Measurements from ENCODE around the gene IER5L.

The IER5L gene

DNA sequence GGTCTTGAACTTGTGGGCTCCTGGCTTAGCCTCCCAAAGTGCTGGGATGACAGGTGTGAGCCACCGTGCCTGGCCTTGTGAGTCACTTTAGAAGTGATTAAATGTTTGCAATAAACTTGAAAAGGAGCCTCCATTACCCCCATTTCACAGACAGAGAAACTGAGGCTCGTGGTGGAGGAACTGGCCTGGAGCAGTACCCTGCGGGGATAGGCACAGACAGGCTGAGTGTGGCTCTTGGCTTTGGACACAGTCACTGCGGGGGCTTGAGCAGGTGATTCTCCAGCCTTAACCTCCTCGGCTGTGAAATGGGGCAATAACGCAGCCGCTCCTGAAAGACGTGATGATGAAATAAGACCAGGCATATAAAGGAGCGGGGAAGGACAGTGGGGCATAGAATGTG lies 40.9 kb upstream of the IER5L start:
- Histone ChIP-seq H3K4me3 (ENCODE audit: low read length) (no peak overlapping the region), H3K27me3 (replicated peaks; ENCODE audit: insufficient read depth, low read length) (no peaks in the 10 kb centered on the region), H3K9me2 (replicated peaks; ENCODE audit: insufficient read depth, low read length) (no peaks in the 10 kb centered on the region), H3K79me2 (ENCODE audit: low read length) (no peaks in the 10 kb centered on the region), H3K9ac (ENCODE audit: low read length) (no peak overlapping the region), H3K4me2 (ENCODE audit: low read depth, low read length) (no peak overlapping the region), H3K4me1 (ENCODE audit: low read length) (peaks cover 21% of the 10 kb centered on the region), H4K20me1 (ENCODE audit: insufficient read depth, low read length) (no peaks in the 10 kb centered on the region), H3K27ac (ENCODE audit: low read length) (no peak overlapping the region), H3F3A (ENCODE audit: insufficient read depth, low read length) (peaks cover 15% of the 10 kb centered on the region), H3K9me3 (replicated peaks; ENCODE audit: insufficient read depth, low read length) (no peaks in the 10 kb centered on the region), H2AFZ (ENCODE audit: low read length) (no peak overlapping the region), H3K36me3 (replicated peaks; ENCODE audit: insufficient read depth, low read length) (no peaks in the 10 kb centered on the region)
- TF ChIP-seq, protein P1, sequence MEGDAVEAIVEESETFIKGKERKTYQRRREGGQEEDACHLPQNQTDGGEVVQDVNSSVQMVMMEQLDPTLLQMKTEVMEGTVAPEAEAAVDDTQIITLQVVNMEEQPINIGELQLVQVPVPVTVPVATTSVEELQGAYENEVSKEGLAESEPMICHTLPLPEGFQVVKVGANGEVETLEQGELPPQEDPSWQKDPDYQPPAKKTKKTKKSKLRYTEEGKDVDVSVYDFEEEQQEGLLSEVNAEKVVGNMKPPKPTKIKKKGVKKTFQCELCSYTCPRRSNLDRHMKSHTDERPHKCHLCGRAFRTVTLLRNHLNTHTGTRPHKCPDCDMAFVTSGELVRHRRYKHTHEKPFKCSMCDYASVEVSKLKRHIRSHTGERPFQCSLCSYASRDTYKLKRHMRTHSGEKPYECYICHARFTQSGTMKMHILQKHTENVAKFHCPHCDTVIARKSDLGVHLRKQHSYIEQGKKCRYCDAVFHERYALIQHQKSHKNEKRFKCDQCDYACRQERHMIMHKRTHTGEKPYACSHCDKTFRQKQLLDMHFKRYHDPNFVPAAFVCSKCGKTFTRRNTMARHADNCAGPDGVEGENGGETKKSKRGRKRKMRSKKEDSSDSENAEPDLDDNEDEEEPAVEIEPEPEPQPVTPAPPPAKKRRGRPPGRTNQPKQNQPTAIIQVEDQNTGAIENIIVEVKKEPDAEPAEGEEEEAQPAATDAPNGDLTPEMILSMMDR (IDR thresholded peaks at IDR 0.05; ENCODE audit: low read length): no peak
- TF ChIP-seq EZH2phosphoT487 (IDR thresholded peaks at IDR 0.05; ENCODE audit: low read length) (no peak), EZH2 (optimal IDR thresholded peaks at IDR 0.05; ENCODE audit: low read depth, low read length) (no peak)
- DNase-seq: no peak

DNA sequence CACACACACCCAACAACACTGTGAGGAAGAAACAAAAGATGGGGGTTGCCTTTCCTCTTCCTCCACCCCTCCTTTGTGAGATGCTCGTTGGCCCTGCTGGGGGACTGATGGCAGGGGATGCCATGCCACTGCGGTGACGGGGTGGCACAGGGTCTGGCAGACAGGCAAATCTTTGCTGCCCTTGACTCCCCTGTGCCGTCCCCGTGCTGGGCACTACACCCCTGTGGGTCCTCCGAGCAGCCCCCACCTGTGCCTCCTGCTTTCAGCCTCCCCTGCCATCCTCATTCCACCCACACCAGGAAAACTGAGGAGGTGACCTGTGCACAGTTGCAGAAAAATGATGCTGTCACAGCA lies 40.2 kb upstream of the IER5L start:
- H3K27me3 ChIP-seq (replicated peaks; ENCODE audit: insufficient read depth, low read length): no peaks in the 10 kb centered on the region
- H2AFZ ChIP-seq (ENCODE audit: low read length): no peak overlapping the region
- no peak overlapping the region for H3K27ac ChIP-seq (ENCODE audit: low read length)
- peaks cover 15% of the 10 kb centered on the region for H3F3A ChIP-seq (ENCODE audit: insufficient read depth, low read length)
- no peaks in the 10 kb centered on the region for H3K79me2 ChIP-seq (ENCODE audit: low read length)
- no peaks in the 10 kb centered on the region for H4K20me1 ChIP-seq (ENCODE audit: insufficient read depth, low read length)
- DNase-seq: no peak
- no peak for TF ChIP-seq EZH2phosphoT487 (IDR thresholded peaks at IDR 0.05; ENCODE audit: low read length)
- TF ChIP-seq, protein P1 (IDR thresholded peaks at IDR 0.05; ENCODE audit: low read length): no peak
- no peak for TF ChIP-seq EZH2 (optimal IDR thresholded peaks at IDR 0.05; ENCODE audit: low read depth, low read length)
- no peak overlapping the region for H3K4me2 ChIP-seq (ENCODE audit: low read depth, low read length)
- no peaks in the 10 kb centered on the region for H3K9me2 ChIP-seq (replicated peaks; ENCODE audit: insufficient read depth, low read length)
- no peaks in the 10 kb centered on the region for H3K9me3 ChIP-seq (replicated peaks; ENCODE audit: insufficient read depth, low read length)
- no peak overlapping the region for H3K9ac ChIP-seq (ENCODE audit: low read length)
- H3K4me3 ChIP-seq (ENCODE audit: low read length): no peak overlapping the region
- H3K36me3 ChIP-seq (replicated peaks; ENCODE audit: insufficient read depth, low read length): no peaks in the 10 kb centered on the region
- peaks cover 21% of the 10 kb centered on the region for H3K4me1 ChIP-seq (ENCODE audit: low read length)

DNA sequence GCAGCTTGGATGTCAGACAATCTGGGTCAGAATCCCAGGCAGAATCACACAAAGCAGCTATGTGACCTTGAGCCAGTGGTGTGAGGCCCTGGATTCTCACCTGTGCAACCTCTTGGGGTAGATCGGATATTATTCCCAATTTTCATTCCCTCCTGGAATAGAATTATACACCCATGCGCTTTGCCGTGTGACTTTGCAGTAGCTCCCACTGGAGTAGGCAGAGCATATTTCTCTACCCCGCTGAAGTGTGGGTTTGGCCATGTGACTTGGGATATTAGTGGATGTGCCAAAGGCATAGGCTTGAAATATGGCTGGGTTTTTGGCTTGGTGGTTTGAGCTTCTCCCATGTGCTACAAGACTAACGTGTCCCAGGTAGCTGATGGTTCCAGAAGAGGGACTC lies 35.5 kb upstream of the IER5L start:
- H3K9me2 ChIP-seq (replicated peaks; ENCODE audit: insufficient read depth, low read length): no peaks in the 10 kb centered on the region
- no peaks in the 10 kb centered on the region for H3K9me3 ChIP-seq (replicated peaks; ENCODE audit: insufficient read depth, low read length)
- H3K36me3 ChIP-seq (replicated peaks; ENCODE audit: insufficient read depth, low read length): no peaks in the 10 kb centered on the region
- H3F3A ChIP-seq (ENCODE audit: insufficient read depth, low read length): no peaks in the 10 kb centered on the region
- H3K4me3 ChIP-seq (ENCODE audit: low read length): no peak overlapping the region
- H3K79me2 ChIP-seq (ENCODE audit: low read length): no peaks in the 10 kb centered on the region
- no peak overlapping the region for H3K27ac ChIP-seq (ENCODE audit: low read length)
- no peak overlapping the region for H2AFZ ChIP-seq (ENCODE audit: low read length)
- no peaks in the 10 kb centered on the region for H3K4me1 ChIP-seq (ENCODE audit: low read length)
- TF ChIP-seq, protein P1 (IDR thresholded peaks at IDR 0.05; ENCODE audit: low read length): no peak
- TF ChIP-seq EZH2 (optimal IDR thresholded peaks at IDR 0.05; ENCODE audit: low read depth, low read length): no peak
- TF ChIP-seq EZH2phosphoT487 (IDR thresholded peaks at IDR 0.05; ENCODE audit: low read length): no peak
- no peaks in the 10 kb centered on the region for H3K27me3 ChIP-seq (replicated peaks; ENCODE audit: insufficient read depth, low read length)
- H3K4me2 ChIP-seq (ENCODE audit: low read depth, low read length): no peak overlapping the region
- DNase-seq: no peak
- H3K9ac ChIP-seq (ENCODE audit: low read length): no peak overlapping the region
- no peaks in the 10 kb centered on the region for H4K20me1 ChIP-seq (ENCODE audit: insufficient read depth, low read length)

All from MM.1S (cell line).